AG04450 (cell line): ENCODE data around the gene TBX1. TPM values are rescaled to one million over a fixed set of nuclear protein-coding genes. Genes with fewer than 3 reads are reported as not detected.

ENCODE experiments used
- CTCF ChIA-PET: fragments of 300-600, 350-600 bp; formaldehyde crosslinking; extraction: SDS; loops from one replicate; lab custom pipeline; 2022; ENCODE audit warnings: antibody characterized with exemption, inconsistent platforms; lab: Charles Lee
- POLR2A ChIA-PET: fragments of 350-600 bp; formaldehyde crosslinking; extraction: SDS; loops from one replicate; lab custom pipeline; 2021; ENCODE audit warnings: antibody characterized with exemption, inconsistent platforms; lab: Yijun Ruan, JAX
- DNase-seq: peaks from one replicate; pipeline ENCODE4 v3.0.0-alpha.2; 2011; ENCODE audit warnings: low read depth, low spot score
- H3K27ac ChIP-seq: one replicate; pipeline ENCODE4 v1.5.1; 2012; ENCODE audit warnings: low read depth, low read length, control low read depth
- H3K27me3 ChIP-seq: one replicate; pipeline ENCODE4 v1.6.0; 2012; ENCODE audit warnings: low read length; ENCODE audit not compliant: control insufficient read depth, insufficient read depth
- H3K4me3 ChIP-seq: 2 replicates; pipeline ENCODE4 v1.5.1; 2011; ENCODE audit warnings: mild to moderate bottlenecking, low read depth, low read length, control low read depth
- H3K9me3 ChIP-seq: 2 replicates; pipeline ENCODE4 v1.5.1; 2012; ENCODE audit warnings: low read length; ENCODE audit not compliant: control insufficient read depth, insufficient read depth
- polyA plus RNA-seq: library from polyadenylated mRNA; depleted of rRNA; stranded (reverse); fragments of >200 nt; gene quantifications from 2 replicates; pipeline ENCODE4 v1.2.3, GENCODE V29; 2011
- TF ChIP-seq, protein P1 (sequence below): IDR thresholded peaks from 2 replicates; pipeline ENCODE4 v1.5.1; 2011; ENCODE audit warnings: low read depth, low read length, control low read depth, inconsistent platforms

TBX1 gene
- polyA plus RNA-seq, 1 experiment, result not detected

DNA sequence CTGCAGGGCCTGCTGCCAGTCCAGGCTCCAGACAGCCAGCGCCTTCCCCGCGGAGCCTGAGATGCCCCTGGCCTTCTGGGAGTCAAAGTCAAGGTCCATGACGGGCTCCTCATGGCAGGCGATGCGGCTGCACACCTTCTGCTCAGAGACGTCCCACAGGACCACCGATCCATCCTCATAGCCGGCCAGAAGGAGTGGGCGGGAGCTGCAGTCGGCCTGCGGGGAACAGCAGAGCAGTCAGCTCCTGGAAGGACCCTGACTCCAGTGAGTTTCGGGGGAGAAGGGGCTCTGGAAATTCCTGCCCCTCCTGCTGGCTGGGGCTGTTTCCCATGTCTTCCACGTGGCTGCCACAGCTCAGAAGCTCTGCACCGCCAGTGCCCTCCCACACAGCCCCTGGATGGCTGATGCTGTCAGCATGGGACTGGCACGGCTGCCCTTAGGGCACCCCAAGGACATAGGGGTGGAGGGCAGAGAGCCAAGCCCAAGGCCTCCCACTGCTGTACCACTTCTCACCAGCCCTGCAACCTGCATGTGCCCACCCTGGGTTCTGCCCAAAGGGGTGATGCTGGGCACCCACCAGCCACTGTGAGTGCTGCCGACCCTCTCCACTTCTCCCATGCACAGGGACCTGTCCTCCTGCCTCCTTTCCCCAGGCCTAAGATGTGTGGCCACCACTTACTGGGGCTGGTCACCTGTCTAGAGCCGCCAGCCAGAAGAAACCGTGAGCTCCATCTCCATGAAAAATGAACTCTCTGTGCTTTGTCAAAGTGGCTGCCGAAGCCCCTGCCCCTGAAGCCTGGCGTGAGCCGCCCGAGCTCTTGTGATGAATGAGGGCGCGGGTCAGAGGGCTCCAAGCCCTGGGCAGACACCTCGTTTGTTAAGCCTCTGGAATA is 41.7 kb downstream of the TBX1 start:
- H3K4me3 ChIP-seq, result no peak overlapping the region
- no peaks in the 10 kb centered on the region for H3K27me3 ChIP-seq
- TF ChIP-seq, protein P1, sequence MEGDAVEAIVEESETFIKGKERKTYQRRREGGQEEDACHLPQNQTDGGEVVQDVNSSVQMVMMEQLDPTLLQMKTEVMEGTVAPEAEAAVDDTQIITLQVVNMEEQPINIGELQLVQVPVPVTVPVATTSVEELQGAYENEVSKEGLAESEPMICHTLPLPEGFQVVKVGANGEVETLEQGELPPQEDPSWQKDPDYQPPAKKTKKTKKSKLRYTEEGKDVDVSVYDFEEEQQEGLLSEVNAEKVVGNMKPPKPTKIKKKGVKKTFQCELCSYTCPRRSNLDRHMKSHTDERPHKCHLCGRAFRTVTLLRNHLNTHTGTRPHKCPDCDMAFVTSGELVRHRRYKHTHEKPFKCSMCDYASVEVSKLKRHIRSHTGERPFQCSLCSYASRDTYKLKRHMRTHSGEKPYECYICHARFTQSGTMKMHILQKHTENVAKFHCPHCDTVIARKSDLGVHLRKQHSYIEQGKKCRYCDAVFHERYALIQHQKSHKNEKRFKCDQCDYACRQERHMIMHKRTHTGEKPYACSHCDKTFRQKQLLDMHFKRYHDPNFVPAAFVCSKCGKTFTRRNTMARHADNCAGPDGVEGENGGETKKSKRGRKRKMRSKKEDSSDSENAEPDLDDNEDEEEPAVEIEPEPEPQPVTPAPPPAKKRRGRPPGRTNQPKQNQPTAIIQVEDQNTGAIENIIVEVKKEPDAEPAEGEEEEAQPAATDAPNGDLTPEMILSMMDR, result no peak
- DNase-seq, result no peak
- no peaks in the 10 kb centered on the region; the same call in 1 of the 2 replicates for H3K9me3 ChIP-seq
- POLR2A ChIA-PET, result no interaction called here
- CTCF ChIA-PET, result no interaction called here
- H3K27ac ChIP-seq, result no peak overlapping the region

DNA sequence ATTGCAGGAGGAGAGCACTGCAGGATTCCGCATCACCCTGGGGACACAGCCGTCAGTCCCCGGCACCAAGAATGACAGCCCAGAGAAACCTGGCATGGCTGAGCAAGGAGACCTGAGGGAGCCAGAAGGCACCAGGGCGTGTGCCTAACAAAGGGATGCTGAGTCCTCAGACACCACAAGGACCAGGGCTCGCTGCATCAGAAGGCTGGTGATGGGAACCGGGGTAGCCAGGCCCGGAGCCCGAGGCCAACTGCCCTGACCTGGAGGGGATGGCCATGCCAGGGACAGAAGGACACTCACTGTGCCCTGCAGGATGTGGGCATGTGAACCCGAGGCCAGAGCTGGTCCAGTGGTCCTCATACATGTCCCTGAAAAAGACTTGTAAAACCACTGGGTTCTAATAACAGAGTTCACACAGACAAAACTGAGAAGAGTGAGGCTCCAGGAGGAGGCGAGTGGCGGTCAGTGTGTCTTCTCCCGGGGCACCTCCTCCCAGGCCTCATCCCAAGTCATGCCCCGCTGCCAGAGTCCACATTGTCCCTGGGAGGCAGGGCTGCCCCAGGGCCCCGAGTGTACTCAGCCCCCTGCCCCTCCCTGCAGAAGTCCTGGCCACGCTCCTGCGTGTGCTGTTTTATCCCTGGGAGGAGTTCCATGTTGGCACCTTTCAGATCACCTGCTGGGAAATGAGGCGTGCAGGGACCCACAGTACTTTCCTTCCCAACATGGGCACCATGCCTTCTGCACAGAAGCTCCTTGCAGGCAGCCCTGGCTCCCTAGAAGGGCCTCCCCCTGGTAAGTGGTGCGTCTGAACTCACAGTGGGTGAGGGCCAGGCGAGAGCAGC is 42.5 kb downstream of the TBX1 start:
- TF ChIP-seq, protein P1, result no peak
- Histone ChIP-seq H3K9me3 (no peaks in the 10 kb centered on the region; the same call in 1 of the 2 replicates), H3K27me3 (no peaks in the 10 kb centered on the region), H3K4me3 (no peak overlapping the region), H3K27ac (no peak overlapping the region)
- CTCF ChIA-PET, result no interaction called here
- no peak for DNase-seq
- POLR2A ChIA-PET, result no interaction called here

DNA sequence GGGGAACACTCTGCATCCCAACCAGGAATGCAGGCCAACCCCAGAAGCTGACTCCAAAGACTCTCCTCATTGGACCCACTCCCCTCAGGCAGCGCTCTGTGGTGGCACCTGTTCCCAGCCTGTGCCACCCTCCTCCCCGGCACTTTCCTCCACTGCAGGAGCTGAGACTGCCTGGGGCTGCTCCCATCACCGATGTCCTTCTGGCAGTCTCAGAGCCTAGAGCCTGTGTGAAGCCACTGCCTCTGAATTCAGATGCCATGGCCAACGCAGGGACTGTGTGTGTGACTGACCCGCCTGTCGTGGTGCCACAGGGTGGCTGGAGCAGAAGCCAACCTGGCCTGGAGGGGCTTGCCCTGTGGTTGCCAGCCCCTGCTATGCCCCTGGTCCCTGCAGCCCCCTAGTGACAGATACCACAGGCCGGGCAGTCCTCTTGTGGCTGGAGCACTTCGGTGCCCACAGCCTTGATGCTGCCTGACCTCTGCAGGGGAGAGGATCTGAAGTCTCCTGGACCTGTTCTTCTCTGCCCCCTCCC is 43.2 kb downstream of the TBX1 start:
- CTCF ChIA-PET, result no interaction called here
- no peaks in the 10 kb centered on the region for H3K27me3 ChIP-seq
- TF ChIP-seq, protein P1, result no peak

DNA sequence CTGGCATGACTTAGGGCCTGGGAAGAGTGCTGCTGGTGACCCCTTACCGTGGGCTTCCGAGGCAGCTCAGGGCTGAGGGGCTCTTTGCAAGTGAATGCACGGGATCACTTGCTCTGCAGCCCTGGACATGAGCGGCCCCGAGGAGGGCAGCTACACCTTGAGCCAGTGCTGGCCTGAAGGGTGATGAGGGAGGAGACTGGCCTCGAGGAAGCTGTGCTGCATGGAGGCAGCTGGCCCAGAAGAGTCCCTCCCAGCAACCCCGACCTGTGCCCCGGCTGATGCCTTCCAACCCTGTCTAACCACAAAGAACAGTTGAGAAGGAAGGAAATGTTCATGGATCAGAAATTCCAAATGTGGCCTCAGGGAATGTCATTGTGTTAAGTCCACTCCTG is 45.2 kb downstream of the TBX1 start:
- TF ChIP-seq, protein P1, result no peak
- Histone ChIP-seq H3K9me3 (no peaks in the 10 kb centered on the region; the same call in 1 of the 2 replicates), H3K4me3 (no peak overlapping the region), H3K27me3 (no peaks in the 10 kb centered on the region), H3K27ac (no peak overlapping the region)
- ChIA-PET CTCF (no interaction called here), POLR2A (no interaction called here)
- DNase-seq, result no peak

More for the DNA sequence above, 43.2 kb downstream of the TBX1 start:
- POLR2A ChIA-PET, result no interaction called here
- Histone ChIP-seq H3K9me3 (no peaks in the 10 kb centered on the region; the same call in 1 of the 2 replicates), H3K4me3 (no peak overlapping the region), H3K27ac (no peak overlapping the region)
- no peak for DNase-seq
